ENCODE results near the gene MAP2K3. TPM values are rescaled to one million over a fixed set of nuclear protein-coding genes. Genes with fewer than 3 reads are reported as not detected.

Gene MAP2K3
- 11.6 and 23.2 TPM in 2 replicates for total RNA-seq

GRCh38 chr17:21284319-21285163, at the start of gene MAP2K3:
Gene MAP2K3, plus strand, starts transcription at chr17:21284711. Its CDS starts 210 bp downstream, at chr17:21284921.

GRCh38 chr17:21252796-21253645, 31.5 kb upstream of the MAP2K3 start, which contains the start of gene NATD1:
Gene NATD1, minus strand, starts transcription at chr17:21253410. Its CDS starts 146 bp downstream, at chr17:21253264.

Other genes starting within 250 kb of the MAP2K3 start
- gene USP22, start 241.7 kb upstream of the MAP2K3 start, total RNA-seq, result 148 and 164 TPM in 2 replicates
- 28.8 and 40.1 TPM in 2 replicates for gene DHRS7B, start 157.7 kb upstream of the MAP2K3 start, total RNA-seq
- 26.4 and 37.7 TPM in 2 replicates for gene TMEM11, start 70.5 kb upstream of the MAP2K3 start, total RNA-seq
- gene NATD1, start 31.3 kb upstream of the MAP2K3 start, total RNA-seq, result 4.7 and 7.3 TPM in 2 replicates
- 2.0 and 2.9 TPM in 2 replicates for gene KCNJ12, start 91.6 kb downstream of the MAP2K3 start, total RNA-seq